Suppressor macrophage treated with lipopolysaccharide for 1 hour (primary cell): ENCODE data around the gene PTPN5.
"Not testable (repeated sequence)": the region's sequence is repeated elsewhere in the genome, so short reads cannot be mapped to it uniquely, and the experiment has no call there.

Experiments
- DNase-seq, 3 donors: peaks; one replicate each; pipeline ENCODE4 v3.0.0-alpha.2; 2020 to 2022

Gene PTPN5

GRCh38 chr11:18791207-18791968, at the start of gene PTPN5:
Gene PTPN5 (minus strand): TSS chr11:18791798. CDS start chr11:18771958, 19,840 bp downstream.
- no peak for DNase-seq

- no peak for DNase-seq
These were observed 44.8 kb upstream of the PTPN5 start for GRCh38 chr11:18836417-18836816.

- DNase-seq, result no peak
These were observed 43.3 kb upstream of the PTPN5 start for GRCh38 chr11:18834754-18835466.

GRCh38 chr11:18820160-18820559, 28.6 kb upstream of the PTPN5 start:
- not testable (repeated sequence) for DNase-seq

GRCh38 chr11:18804199-18804999, 12.8 kb upstream of the PTPN5 start:
- no peak for DNase-seq

GRCh38 chr11:18802381-18803257, 11.0 kb upstream of the PTPN5 start:
- DNase-seq, result peak; percentile 58 to 72 (median 70)

GRCh38 chr11:18798799-18799469, 7.3 kb upstream of the PTPN5 start:
- DNase-seq, result peak in 2 of 3 donors; percentile 10 to 23

- DNase-seq, result no peak
These were observed 3.4 kb upstream of the PTPN5 start for GRCh38 chr11:18794956-18795355.

GRCh38 chr11:18792827-18793226, 1.2 kb upstream of the PTPN5 start:
- DNase-seq, result no peak

- DNase-seq, result no peak
These were observed 501 bp upstream of the PTPN5 start for GRCh38 chr11:18791969-18792628.

- no peak for DNase-seq
These were observed 753 bp downstream of the PTPN5 start for GRCh38 chr11:18790883-18791206.

- no peak for DNase-seq
These were observed 1.7 kb downstream of the PTPN5 start for GRCh38 chr11:18789942-18790341.

- no peak for DNase-seq
These were observed 6.2 kb downstream of the PTPN5 start for GRCh38 chr11:18785411-18785810.

GRCh38 chr11:18780896-18781295, 10.7 kb downstream of the PTPN5 start:
- no peak for DNase-seq

GRCh38 chr11:18780329-18780728, 11.3 kb downstream of the PTPN5 start:
- no peak for DNase-seq

GRCh38 chr11:18778468-18778867, 13.1 kb downstream of the PTPN5 start:
- no peak for DNase-seq

GRCh38 chr11:18776324-18776723, 15.3 kb downstream of the PTPN5 start:
- DNase-seq, result no peak

GRCh38 chr11:18775492-18776292, 15.9 kb downstream of the PTPN5 start:
- peak; percentile 61 to 85 (median 74) for DNase-seq

GRCh38 chr11:18774801-18775200, 16.8 kb downstream of the PTPN5 start:
- DNase-seq, result no peak

GRCh38 chr11:18773681-18774080, 17.9 kb downstream of the PTPN5 start:
- no peak for DNase-seq

- no peak for DNase-seq
These were observed 18.5 kb downstream of the PTPN5 start for GRCh38 chr11:18773104-18773503.
